Heart left ventricle (tissue), 16 donors: ENCODE data around the gene TRIOBP. TPM values are rescaled to one million over a fixed set of nuclear protein-coding genes. Genes with fewer than 3 reads are reported as not detected.

Source experiments
- ATAC-seq, 4 donors: fragments of 200-7000 bp; cut with Tn5 transposase; one replicate each; pipeline ENCODE4 v1.9.1; 2020 to 2022; ENCODE audit warnings: moderate library complexity in 4 of 4, mild to moderate bottlenecking in 3 of 4, moderate number of reproducible peaks in 1 of 4
- DNase-seq, 5 donors: peaks; one replicate each; pipeline ENCODE4 v3.0.0-alpha.2; 2020
- H3K27ac ChIP-seq, 12 donors: fragments of 200-600 bp; sonication (generic) in 4 of 12; one replicate each; pipeline versions ENCODE4 v1.5.0 to v1.8.0; 2016 to 2022; ENCODE audit warnings: mild to moderate bottlenecking in 2 of 12
- H3K27me3 ChIP-seq, 9 donors: fragments of 200-600 bp; sonication (generic) in 2 of 9; one replicate each; pipeline versions ENCODE4 v1.5.1 to v1.8.0; 2016 to 2022; ENCODE audit warnings: mild to moderate bottlenecking in 3 of 9
- H3K36me3 ChIP-seq, 9 donors: fragments of 200-600 bp; sonication (generic) in 2 of 9; one replicate each; pipeline versions ENCODE4 v1.5.0 to v1.8.0; 2018 to 2022; ENCODE audit warnings: mild to moderate bottlenecking in 2 of 9
- H3K4me1 ChIP-seq, 12 donors: fragments of 200-600 bp; sonication (generic) in 4 of 12; one replicate each; pipeline versions ENCODE4 v1.5.0 to v1.8.0; 2016 to 2022; ENCODE audit warnings: mild to moderate bottlenecking in 3 of 12
- H3K4me3 ChIP-seq, 12 donors: fragments of 200-600 bp; sonication (generic) in 4 of 12; one replicate each; pipeline versions ENCODE4 v1.5.0 to v1.8.0; 2017 to 2022; ENCODE audit warnings: mild to moderate bottlenecking in 9 of 12, moderate library complexity in 4 of 12
- H3K9me3 ChIP-seq, 12 donors: fragments of 200-600 bp; sonication (generic) in 4 of 12; one replicate each; pipeline versions ENCODE4 v1.5.0 to v1.8.0; 2016 to 2022; ENCODE audit warnings: mild to moderate bottlenecking in 1 of 12
- CTCF ChIP-seq, 12 donors: fragments of 200-600 bp; sonication (generic) in 4 of 12; IDR thresholded peaks; one replicate each; pipeline versions ENCODE4 v1.5.0 to v1.8.0; 2018 to 2022; ENCODE audit warnings: antibody characterized with exemption in 12 of 12, mild to moderate bottlenecking in 5 of 12
- POLR2A ChIP-seq, 2 donors: fragments of 450-650 bp; IDR thresholded peaks; one replicate each; pipeline ENCODE4 v1.6.1; 2017; ENCODE audit warnings: antibody characterized with exemption in 2 of 2, mild to moderate bottlenecking in 2 of 2, moderate library complexity in 2 of 2
- WGBS, 4 donors: extraction: QIAGEN DNeasy Blood & Tissue Kit in 2 of 4; methylation state at CpG; one replicate each; pipeline versions ENCODE4 v1.1.5 to v1.1.7; 2013 to 2018; 5-methylcytosine and 5-hydroxymethylcytosine counted together
- intact Hi-C, 10 donors: fragments of 100-400 bp; cut with DNase I; formaldehyde crosslinking; loops; one replicate each; pipeline versions ENCODE4 v1.11.1 to v1.14.2; 2022
- polyA plus RNA-seq, 2 donors: library from polyadenylated mRNA; stranded (reverse); fragments of 200-250 nt; gene quantifications; one replicate each; pipeline ENCODE4 v1.2.3, GENCODE V29; 2013
- total RNA-seq, 9 donors: library from RNA; depleted of rRNA in 2 of 9; stranded (reverse); fragments of >200 nt in 2 of 9; fragmentation: NEBNext Ultra II Directional in 3 of 9; extraction: Animal tissue kit (Norgen Biotek cat#: 25700) in 3 of 9; gene quantifications; one replicate each; pipeline versions ENCODE4 v1.1.0 to v1.2.4, GENCODE V29; 2016 to 2023
- donor health status: ischemic (EF 13 %, LVEDD 7.1; RV severe dilation, severe dysfunction).
- donor health status: healthy with polysubstance abuse.
- donor health status: DM: no; HTN: yes; CAD: no.
- donor health status: DM: no; HTN: no; CAD: no.
- donor health status: ischemic (EF 25% LVEDD 6.9; RV normal size, moderate dysfunction).
- donor health status: ischemic (EF 25% LVEDD 5.7; RV mildly dilated, moderate dysfunction).
- donor health status: healthy.
- donor health status: DM: yes; HTN: yes; CAD: no.
- donor health status: ischemic (EF 35%, LVEDD 5.7; RV mildly dilated, moderate dysfunction).
- donor health status: nonischemic (EF 11% LVEDD 7.7; RV severe dilation, severe dysfunction).
- donor health status: DM: yes; HTN: yes; CAD: no.
- donor health status: PGD.
- donor health status: ischemic (EF 29% LVEDD 5.4; RV normal size, mild dysfunction).
- donor health status: nonischemic (EF 23%, LVEDD 6.1; RV moderate dilation, normal function).

The TRIOBP gene
- total and polyA plus RNA-seq, 11 donors = 54.9 to 147 (median 94.7) TPM

GRCh38 chr22:37752189-37753087 is 55.6 kb downstream of the TRIOBP start:
- Histone ChIP-seq H3K27me3 (no peaks in the 10 kb centered on the region), H3K36me3 (peaks cover 0 to 50% (median 35%) of the 10 kb centered on the region in 9 donors), H3K4me1 (peaks cover 32 to 75% (median 70%) of the 10 kb centered on the region in 12 donors), H3K4me3 (peak overlapping the region in 7 of 12 donors; percentile 5 to 29 (median 10)), H3K27ac (peak overlapping the region; percentile 90 to 100 (median 98)), H3K9me3 (no peaks in the 10 kb centered on the region)
- TF ChIP-seq CTCF (IDR thresholded peaks at IDR 0.05) (peak in 6 of 12 donors; percentile 14 to 30 (median 22)), POLR2A (IDR thresholded peaks at IDR 0.05) (peak in 1 of 2 donors; percentile 30)
- DNase-seq (peak; percentile 91 to 96 (median 95)), ATAC-seq (peak; percentile 74 to 87 (median 82))
- intact Hi-C loops = loop anchor here in 3 of 10 donors (2.0 to 10.0 kb wide), 4 partner anchors 50 to 75 kb away; partner anchors contain the start of genes GCAT (in 1 of the 3) and LGALS1 (in 1 of the 3)
- WGBS, 4 donors = 4 to 15% (median 12%) methylated on average over 11 to 17 of the region's 17 CpGs

GRCh38 chr22:37753746-37754145 is 56.9 kb downstream of the TRIOBP start:
- Histone ChIP-seq H3K36me3 (peaks cover 0 to 63% (median 48%) of the 10 kb centered on the region in 9 donors), H3K27me3 (no peaks in the 10 kb centered on the region), H3K27ac (peak overlapping the region; percentile 90 to 100 (median 98)), H3K9me3 (no peaks in the 10 kb centered on the region), H3K4me1 (peaks cover 29 to 62% (median 58%) of the 10 kb centered on the region in 12 donors), H3K4me3 (no peak overlapping the region)
- intact Hi-C loops = loop anchor here in 3 of 10 donors (2.0 to 10.0 kb wide), 4 partner anchors 49 to 76 kb away; partner anchors contain the start of genes GCAT (in 1 of the 3) and LGALS1 (in 1 of the 3)
- DNase-seq (peak in 2 of 5 donors; percentile 39 to 47), ATAC-seq (no peak)
- WGBS, 4 donors = 72 to 82% (median 77%) methylated on average over 9 to 10 of the region's 10 CpGs
- TF ChIP-seq CTCF (IDR thresholded peaks at IDR 0.05) (no peak), POLR2A (IDR thresholded peaks at IDR 0.05) (no peak)

- H3K9me3 ChIP-seq = no peaks in the 10 kb centered on the region
- no peak overlapping the region for H3K27ac ChIP-seq
- intact Hi-C loops = loop anchor here in 1 of 10 donors (10.0 kb wide), 1 partner anchor 47 kb away; the partner anchor contains the start of gene GCAT
- H3K4me1 ChIP-seq = peaks cover 0 to 23% (median 19%) of the 10 kb centered on the region in 12 donors
- no peaks in the 10 kb centered on the region for H3K27me3 ChIP-seq
- no peak for TF ChIP-seq CTCF (IDR thresholded peaks at IDR 0.05)
- no peak for TF ChIP-seq POLR2A (IDR thresholded peaks at IDR 0.05)
- 93 to 97% (median 94%) methylated on average over 12 to 27 of the region's 27 CpGs for WGBS, 4 donors
- ATAC-seq = no peak
- H3K36me3 ChIP-seq = peaks cover 0 to 95% (median 83%) of the 10 kb centered on the region in 9 donors
- H3K4me3 ChIP-seq = no peak overlapping the region
- DNase-seq = no peak
These were observed 60.8 kb downstream of the TRIOBP start for GRCh38 chr22:37757663-37758062.

GRCh38 chr22:37758694-37759093 is 61.8 kb downstream of the TRIOBP start:
- no peak for ATAC-seq
- 67 to 76% (median 73%) methylated on average over 10 of the region's 10 CpGs for WGBS, 4 donors
- peaks cover 0 to 99% (median 92%) of the 10 kb centered on the region in 9 donors for H3K36me3 ChIP-seq

More at GRCh38 chr22:37758694-37759093, 61.8 kb downstream of the TRIOBP start:
- Histone ChIP-seq H3K4me1 (peaks cover 0 to 13% (median 8%) of the 10 kb centered on the region in 12 donors), H3K27ac (no peak overlapping the region), H3K4me3 (no peak overlapping the region), H3K27me3 (no peaks in the 10 kb centered on the region), H3K9me3 (no peaks in the 10 kb centered on the region)
- intact Hi-C loops = loop anchor here in 1 of 10 donors (10.0 kb wide), 1 partner anchor 46 kb away; the partner anchor contains the start of gene GCAT
- no peak for DNase-seq
- TF ChIP-seq CTCF (IDR thresholded peaks at IDR 0.05) = no peak
- no peak for TF ChIP-seq POLR2A (IDR thresholded peaks at IDR 0.05)
